ENCODE data around the gene CCDC7.

DNA sequence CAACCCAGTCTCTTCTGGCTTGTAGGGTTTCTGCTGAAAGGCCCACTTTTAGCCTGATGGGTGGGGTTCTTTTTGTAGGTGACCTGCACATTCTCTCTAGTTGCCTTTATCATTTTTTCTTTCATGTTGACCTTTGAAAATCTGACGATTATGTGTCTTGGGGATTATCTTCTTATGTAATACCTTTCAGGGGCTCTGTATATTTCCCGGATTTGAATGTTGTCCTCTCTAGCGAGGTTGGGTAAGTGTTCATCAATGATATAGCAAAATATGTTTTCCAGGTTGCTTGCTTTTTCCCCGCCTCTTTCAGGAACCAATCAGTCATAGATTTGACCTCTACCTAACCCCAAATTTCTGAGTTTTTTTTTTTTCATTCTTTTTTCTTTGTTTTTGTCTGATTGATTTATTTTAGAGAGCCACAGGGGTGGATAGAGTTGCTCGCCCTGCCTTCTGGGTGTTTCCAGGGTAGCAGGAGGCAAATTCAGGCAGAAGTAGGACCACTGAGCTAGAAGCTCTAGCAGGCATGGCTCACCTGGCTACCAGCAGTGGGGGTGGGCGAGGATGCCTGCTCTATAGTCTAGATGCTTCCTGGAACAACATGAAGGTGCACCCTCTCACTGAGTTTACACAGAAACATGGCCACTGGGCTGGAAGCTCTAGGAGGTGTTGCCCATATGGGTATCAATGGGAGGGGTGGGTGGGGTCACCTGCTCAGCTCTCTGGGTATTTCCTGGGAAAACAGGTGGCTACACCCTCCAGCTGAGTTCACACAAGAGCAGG lies 94.9 kb downstream of the CCDC7 start:
- TF ChIP-seq, protein P1, sequence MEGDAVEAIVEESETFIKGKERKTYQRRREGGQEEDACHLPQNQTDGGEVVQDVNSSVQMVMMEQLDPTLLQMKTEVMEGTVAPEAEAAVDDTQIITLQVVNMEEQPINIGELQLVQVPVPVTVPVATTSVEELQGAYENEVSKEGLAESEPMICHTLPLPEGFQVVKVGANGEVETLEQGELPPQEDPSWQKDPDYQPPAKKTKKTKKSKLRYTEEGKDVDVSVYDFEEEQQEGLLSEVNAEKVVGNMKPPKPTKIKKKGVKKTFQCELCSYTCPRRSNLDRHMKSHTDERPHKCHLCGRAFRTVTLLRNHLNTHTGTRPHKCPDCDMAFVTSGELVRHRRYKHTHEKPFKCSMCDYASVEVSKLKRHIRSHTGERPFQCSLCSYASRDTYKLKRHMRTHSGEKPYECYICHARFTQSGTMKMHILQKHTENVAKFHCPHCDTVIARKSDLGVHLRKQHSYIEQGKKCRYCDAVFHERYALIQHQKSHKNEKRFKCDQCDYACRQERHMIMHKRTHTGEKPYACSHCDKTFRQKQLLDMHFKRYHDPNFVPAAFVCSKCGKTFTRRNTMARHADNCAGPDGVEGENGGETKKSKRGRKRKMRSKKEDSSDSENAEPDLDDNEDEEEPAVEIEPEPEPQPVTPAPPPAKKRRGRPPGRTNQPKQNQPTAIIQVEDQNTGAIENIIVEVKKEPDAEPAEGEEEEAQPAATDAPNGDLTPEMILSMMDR (IDR thresholded peaks at IDR 0.05; ENCODE audit: low read length), result no peak
- no peak for TF ChIP-seq EZH2 (optimal IDR thresholded peaks at IDR 0.05; ENCODE audit: low read depth, low read length)

All from MM.1S (cell line).